ENCODE results near the gene PNLIPRP2. TPM values are rescaled to one million over a fixed set of nuclear protein-coding genes. Genes with fewer than 3 reads are reported as not detected.

PNLIPRP2 gene
- polyA plus RNA-seq, 2 of the 4 experiments (the other 2 are of a cell fraction) = 0.09 TPM; not detected in 1

DNA sequence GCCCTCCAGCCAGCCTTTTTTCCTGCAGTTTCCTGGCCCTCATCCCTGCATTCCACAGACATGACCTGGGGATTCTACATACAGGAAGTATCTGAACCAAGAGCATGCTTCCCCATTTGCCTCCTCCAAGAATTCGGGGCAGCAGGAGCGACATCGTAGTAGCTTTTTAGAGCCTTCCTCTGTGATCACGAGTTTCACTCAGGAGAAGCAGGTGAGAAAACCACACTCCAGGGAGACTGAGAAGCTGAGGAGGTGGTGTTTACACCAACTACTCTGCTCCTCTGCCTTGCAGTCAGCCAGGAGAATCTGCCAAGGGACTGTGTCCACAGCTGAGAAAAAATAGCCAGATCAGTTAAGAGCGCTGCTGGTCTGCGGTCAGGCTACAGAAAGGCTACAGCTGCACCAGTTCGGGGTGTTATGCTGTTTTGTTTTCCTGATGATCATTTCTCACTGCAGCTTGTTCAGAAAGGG is 67.5 kb downstream of the PNLIPRP2 start:
- ATAC-seq = no peak
- no peak for FAIRE-seq
- Histone ChIP-seq H3K4me1 (no peaks in the 10 kb centered on the region), H3K4me3 (no peak overlapping the region), H3K27ac (no peak overlapping the region), H3K4me2 (no peak overlapping the region), H3K9me3 (no peaks in the 10 kb centered on the region)
- POLR2A ChIA-PET = no interaction called here
- TF ChIP-seq SMC3 (IDR thresholded peaks at IDR 0.05) (no peak), ZSCAN20 (CRISPR knock-in tag; IDR thresholded peaks at IDR 0.05) (no peak), RFX5 (IDR thresholded peaks at IDR 0.05) (no peak), HOXA7 (CRISPR knock-in tag; IDR thresholded peaks at IDR 0.05) (no peak), CHD4 (IDR thresholded peaks at IDR 0.05; ENCODE audit: borderline replicate concordance) (no peak), MYC (IDR thresholded peaks at IDR 0.05; ENCODE audit: borderline replicate concordance, low read length) (no peak), JUN (IDR thresholded peaks at IDR 0.05) (no peak), HEYL (CRISPR knock-in tag; IDR thresholded peaks at IDR 0.05) (no peak), NPAS2 (CRISPR knock-in tag; IDR thresholded peaks at IDR 0.05; ENCODE audit: borderline replicate concordance) (no peak), RARB (CRISPR knock-in tag; IDR thresholded peaks at IDR 0.05) (no peak)
- 80% methylated on average over 7 of the region's 7 CpGs for WGBS (ENCODE audit: missing lambda C conversion rate)
- DNase-seq (ENCODE audit: low read depth in 1 of 2, low spot score in 1 of 2) = no peak
- CTCF ChIA-PET = interaction anchor here (0.7 to 15.8 kb wide), 6 partner anchors 8 to 487 kb away, joined by 3 to 277 read pairs (median 7); no protein-coding TSS in a partner anchor

GRCh38 chr10:116688741-116689495 is 68.2 kb downstream of the PNLIPRP2 start:
- FAIRE-seq = no peak
- H3K4me1 ChIP-seq = no peaks in the 10 kb centered on the region
- no peak for DNase-seq (ENCODE audit: low read depth in 1 of 2, low spot score in 1 of 2)
- H3K27ac ChIP-seq = no peak overlapping the region
- no peak for ATAC-seq
- H3K9me3 ChIP-seq = no peaks in the 10 kb centered on the region
- POLR2A ChIA-PET = no interaction called here
- TF ChIP-seq HMGXB4 (CRISPR knock-in tag; IDR thresholded peaks at IDR 0.05; ENCODE audit: borderline replicate concordance) = no peak
- TF ChIP-seq RFX5 (IDR thresholded peaks at IDR 0.05) = no peak
- no peak for TF ChIP-seq EHMT2 (IDR thresholded peaks at IDR 0.05; ENCODE audit: low read depth)
- TF ChIP-seq ZC3H11A (IDR thresholded peaks at IDR 0.05) = no peak
- no peak for TF ChIP-seq ATOH8 (CRISPR knock-in tag; IDR thresholded peaks at IDR 0.05; ENCODE audit: low read depth)
- no peak for TF ChIP-seq MAFK (IDR thresholded peaks at IDR 0.05; ENCODE audit: partially characterized antibody)
- TF ChIP-seq ELK1 (IDR thresholded peaks at IDR 0.05; ENCODE audit: low read depth, low read length) = no peak
- TF ChIP-seq HOXB5 (CRISPR knock-in tag; IDR thresholded peaks at IDR 0.05) = no peak
- no peak for TF ChIP-seq ESRRA (IDR thresholded peaks at IDR 0.05; ENCODE audit: borderline replicate concordance, low read length)
- TF ChIP-seq ZFP36 (IDR thresholded peaks at IDR 0.05; ENCODE audit: borderline replicate concordance, partially characterized antibody) = no peak
- TF ChIP-seq MAZ (IDR thresholded peaks at IDR 0.05; ENCODE audit: borderline replicate concordance, low read depth, low read length) = no peak
- no peak for TF ChIP-seq HOXA7 (CRISPR knock-in tag; IDR thresholded peaks at IDR 0.05)
- TF ChIP-seq TFCP2L1 (CRISPR knock-in tag; IDR thresholded peaks at IDR 0.05) = no peak
- no peak for TF ChIP-seq FOSB (CRISPR knock-in tag; IDR thresholded peaks at IDR 0.05)
- no peak for TF ChIP-seq EP300 (IDR thresholded peaks at IDR 0.05)
- TF ChIP-seq HEYL (CRISPR knock-in tag; IDR thresholded peaks at IDR 0.05) = no peak
- no peak for TF ChIP-seq CHD4 (IDR thresholded peaks at IDR 0.05; ENCODE audit: borderline replicate concordance)
- TF ChIP-seq FOXS1 (CRISPR knock-in tag; IDR thresholded peaks at IDR 0.05) = no peak
- no peak overlapping the region for H3K4me2 ChIP-seq
- WGBS (ENCODE audit: missing lambda C conversion rate) = 87% methylated on average over 7 of the region's 7 CpGs
- H3K4me3 ChIP-seq = no peak overlapping the region
- CTCF ChIA-PET = interaction anchor here (1.0 to 15.8 kb wide), 3 partner anchors 8 to 108 kb away, joined by 3 to 277 read pairs (median 3); no protein-coding TSS in a partner anchor

Measured in A549 (cell line).